Measurements from ENCODE around the gene PNKD.
"Not testable (repeated sequence)": the region's sequence is repeated elsewhere in the genome, so short reads cannot be mapped to it uniquely, and the experiment has no call there.

GRCh38 chr2:218311541-218312266, 41.4 kb downstream of the PNKD start:
- not testable (repeated sequence) for TF ChIP-seq JUN (IDR thresholded peaks at IDR 0.05); POLR2A (IDR thresholded peaks at IDR 0.05; ENCODE audit: low read length); RAD21 (conservative IDR thresholded peaks at IDR 0.05 in 1 of 2, IDR thresholded peaks at IDR 0.05 in 1 of 2); RCOR1 (IDR thresholded peaks at IDR 0.05; ENCODE audit: low read depth, low read length); SREBF2 (IDR thresholded peaks at IDR 0.05)
- TF ChIP-seq, protein P1, sequence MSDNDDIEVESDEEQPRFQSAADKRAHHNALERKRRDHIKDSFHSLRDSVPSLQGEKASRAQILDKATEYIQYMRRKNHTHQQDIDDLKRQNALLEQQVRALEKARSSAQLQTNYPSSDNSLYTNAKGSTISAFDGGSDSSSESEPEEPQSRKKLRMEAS (IDR thresholded peaks at IDR 0.05) = not testable (repeated sequence)
- TF ChIP-seq, protein P2, sequence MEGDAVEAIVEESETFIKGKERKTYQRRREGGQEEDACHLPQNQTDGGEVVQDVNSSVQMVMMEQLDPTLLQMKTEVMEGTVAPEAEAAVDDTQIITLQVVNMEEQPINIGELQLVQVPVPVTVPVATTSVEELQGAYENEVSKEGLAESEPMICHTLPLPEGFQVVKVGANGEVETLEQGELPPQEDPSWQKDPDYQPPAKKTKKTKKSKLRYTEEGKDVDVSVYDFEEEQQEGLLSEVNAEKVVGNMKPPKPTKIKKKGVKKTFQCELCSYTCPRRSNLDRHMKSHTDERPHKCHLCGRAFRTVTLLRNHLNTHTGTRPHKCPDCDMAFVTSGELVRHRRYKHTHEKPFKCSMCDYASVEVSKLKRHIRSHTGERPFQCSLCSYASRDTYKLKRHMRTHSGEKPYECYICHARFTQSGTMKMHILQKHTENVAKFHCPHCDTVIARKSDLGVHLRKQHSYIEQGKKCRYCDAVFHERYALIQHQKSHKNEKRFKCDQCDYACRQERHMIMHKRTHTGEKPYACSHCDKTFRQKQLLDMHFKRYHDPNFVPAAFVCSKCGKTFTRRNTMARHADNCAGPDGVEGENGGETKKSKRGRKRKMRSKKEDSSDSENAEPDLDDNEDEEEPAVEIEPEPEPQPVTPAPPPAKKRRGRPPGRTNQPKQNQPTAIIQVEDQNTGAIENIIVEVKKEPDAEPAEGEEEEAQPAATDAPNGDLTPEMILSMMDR (IDR thresholded peaks at IDR 0.05) = not testable (repeated sequence)
